ENCODE results near the gene ENOX2.

- no peak for TF ChIP-seq CTCF (IDR thresholded peaks at IDR 0.05)
- no peak for TF ChIP-seq POLR2A (IDR thresholded peaks at IDR 0.05)
These were observed 202.4 kb downstream of the ENOX2 start for GRCh38 chrX:130700629-130701028.

Measured in adrenal gland (tissue), 5 donors.